GM23338 (cell line): ENCODE results near the gene FAU.

Source experiments
- CREB1 ChIP-seq: fragments of 250-450 bp; sonication (Bioruptor Pico); IDR thresholded peaks from 2 replicates; pipeline ENCODE4 v1.5.0; 2020; ENCODE audit warnings: low read depth, mild to moderate bottlenecking, moderate library complexity
- CTCF ChIP-seq, 2 experiments: fragments of 200-600 bp in 1 of 2; sonication (generic) in 1 of 2; conservative IDR thresholded peaks; 2 replicates each; pipeline versions ENCODE4 v1.5.1 to v1.6.1; 2016 to 2017; ENCODE audit warnings: antibody characterized with exemption in 2 of 2, low read depth in 2 of 2, mild to moderate bottlenecking in 2 of 2, moderate library complexity in 1 of 2
- ETS1 ChIP-seq: IDR thresholded peaks from 2 replicates; pipeline ENCODE4 v1.6.1; 2016; ENCODE audit warnings: antibody characterized with exemption
- EZH2 ChIP-seq: fragments of 200-600 bp; sonication (generic); IDR thresholded peaks from one replicate; pipeline ENCODE4 v1.8.0; 2017; ENCODE audit warnings: antibody characterized with exemption, mild to moderate bottlenecking, low read depth; ENCODE audit not compliant: unreplicated experiment
- EZH2phosphoT487 ChIP-seq: fragments of 200-600 bp; sonication (generic); IDR thresholded peaks from one replicate; pipeline ENCODE4 v1.8.1; 2018; ENCODE audit warnings: antibody characterized with exemption; ENCODE audit not compliant: unreplicated experiment
- JUNB ChIP-seq: IDR thresholded peaks from one replicate; pipeline ENCODE4 v1.6.1; 2016; ENCODE audit warnings: antibody characterized with exemption; ENCODE audit not compliant: unreplicated experiment
- NANOG ChIP-seq: IDR thresholded peaks from 2 replicates; pipeline ENCODE4 v1.6.1; 2016; ENCODE audit warnings: antibody characterized with exemption, borderline replicate concordance
- POLR2AphosphoS5 ChIP-seq: IDR thresholded peaks from 2 replicates; pipeline ENCODE4 v1.6.1; 2016; ENCODE audit warnings: antibody characterized with exemption, low read depth
- REST ChIP-seq: IDR thresholded peaks from one replicate; pipeline ENCODE4 v1.6.1; 2018; ENCODE audit warnings: antibody characterized with exemption; ENCODE audit not compliant: unreplicated experiment
- STAT1 ChIP-seq: IDR thresholded peaks from one replicate; pipeline ENCODE4 v1.6.1; 2016; ENCODE audit warnings: antibody characterized with exemption; ENCODE audit not compliant: unreplicated experiment
- ZNF114 ChIP-seq: fragments of 250-450 bp; sonication (Bioruptor Pico); IDR thresholded peaks from 2 replicates; pipeline ENCODE4 v1.5.0; 2020; ENCODE audit warnings: mild to moderate bottlenecking, moderate library complexity
- ZNF462 ChIP-seq: fragments of 250-450 bp; sonication (Bioruptor Pico); IDR thresholded peaks from 2 replicates; pipeline ENCODE4 v1.5.0; 2020; ENCODE audit warnings: mild to moderate bottlenecking, moderate library complexity

- no peak for TF ChIP-seq CTCF (conservative IDR thresholded peaks at IDR 0.05; ENCODE audit: low read depth in 2 of 2)
- TF ChIP-seq EZH2phosphoT487, result no peak
- TF ChIP-seq ZNF114 (CRISPR knock-in tag), result no peak
- no peak for TF ChIP-seq EZH2
- TF ChIP-seq STAT1, result no peak
- peak; percentile 83 for TF ChIP-seq POLR2AphosphoS5
- no peak for TF ChIP-seq NANOG
- TF ChIP-seq CREB1 (CRISPR knock-in tag), result peak; percentile 79
- no peak for TF ChIP-seq REST
- no peak for TF ChIP-seq ZNF462 (CRISPR knock-in tag)
- TF ChIP-seq ETS1, result 0 out of 2 replicates have a peak, but pooled peaks have one; percentile 12
- TF ChIP-seq JUNB, result no peak
Observed at GRCh38 chr11:65134240-65134951, 12.5 kb upstream of the FAU start, which contains the start of gene SYVN1.
